WTC11 (cell line): ENCODE measurements around the gene BRSK1. TPM values are rescaled to one million over a fixed set of nuclear protein-coding genes. Genes with fewer than 3 reads are reported as not detected.

Experiments
- ATAC-seq: fragments of 200-7000 bp; cut with Tn5 transposase; 2 replicates; pipeline ENCODE4 v1.10.0; 2021; ENCODE audit warnings: mild to moderate bottlenecking, moderate library complexity
- CTCF ChIA-PET: fragments of 300-600 bp; sonication (Branson Sonifier 250); formaldehyde crosslinking; loops from one replicate; lab custom pipeline; 2021; ENCODE audit warnings: antibody characterized with exemption; lab: Charles Lee
- POLR2A ChIA-PET: fragments of 350-600 bp; sonication (Branson Sonifier 250); formaldehyde crosslinking; loops from one replicate; lab custom pipeline; 2021; ENCODE audit warnings: antibody characterized with exemption; lab: Charles Lee
- DNase-seq: peaks from one replicate; pipeline ENCODE4 v3.0.0; 2021; ENCODE audit warnings: low spot score
- H3K27ac Mint-ChIP-seq: 2 replicates; pipeline ENCODE4 v1.8.0; 2021; ENCODE audit warnings: mixed read lengths
- H3K27me3 Mint-ChIP-seq: 2 replicates; pipeline ENCODE4 v1.8.0; 2021; ENCODE audit warnings: low read depth, mild to moderate bottlenecking, moderate library complexity, mixed read lengths
- H3K36me3 Mint-ChIP-seq: 2 replicates; pipeline ENCODE4 v1.8.0; 2021; ENCODE audit warnings: mixed read lengths
- H3K4me1 Mint-ChIP-seq: 2 replicates; pipeline ENCODE4 v1.8.0; 2022; ENCODE audit warnings: mixed read lengths
- H3K4me3 Mint-ChIP-seq: 2 replicates; pipeline ENCODE4 v1.8.0; 2021; ENCODE audit warnings: mild to moderate bottlenecking, moderate library complexity, mixed read lengths
- H3K9me3 Mint-ChIP-seq: 2 replicates; pipeline ENCODE4 v1.8.0; 2021; ENCODE audit warnings: mixed read lengths
- CBFB ChIP-seq: sonication (generic); formaldehyde crosslinking; IDR thresholded peaks from 2 replicates; pipeline ENCODE4 v1.8.1; 2022; ENCODE audit warnings: mild to moderate bottlenecking, low read depth, missing genetic modification reagents
- CREB1 ChIP-seq: sonication (generic); formaldehyde crosslinking; IDR thresholded peaks from 2 replicates; pipeline ENCODE4 v1.8.0; 2023; ENCODE audit warnings: mild to moderate bottlenecking, missing genetic modification reagents
- FOXP1 ChIP-seq: sonication (generic); formaldehyde crosslinking; IDR thresholded peaks from 2 replicates; pipeline ENCODE4 v1.8.0; 2022; ENCODE audit warnings: missing genetic modification reagents, mild to moderate bottlenecking, moderate library complexity, borderline replicate concordance
- GABPB1 ChIP-seq: sonication (generic); formaldehyde crosslinking; IDR thresholded peaks from 2 replicates; pipeline ENCODE4 v1.8.1; 2023; ENCODE audit warnings: mild to moderate bottlenecking, missing genetic modification reagents
- IRF2 ChIP-seq: sonication (generic); formaldehyde crosslinking; IDR thresholded peaks from 2 replicates; pipeline ENCODE4 v1.8.0; 2022; ENCODE audit warnings: low read depth, missing genetic modification reagents, borderline replicate concordance
- JAZF1 ChIP-seq: fragments of 250-450 bp; sonication (Bioruptor Pico); IDR thresholded peaks from 2 replicates; pipeline ENCODE4 v1.9.0; 2021; ENCODE audit warnings: moderate library complexity, mild to moderate bottlenecking, inconsistent platforms
- KAT7 ChIP-seq: sonication (generic); formaldehyde crosslinking; IDR thresholded peaks from 2 replicates; pipeline ENCODE4 v1.8.1; 2023; ENCODE audit warnings: missing genetic modification reagents, mild to moderate bottlenecking, borderline replicate concordance
- NFE2L1 ChIP-seq: sonication (generic); formaldehyde crosslinking; IDR thresholded peaks from 2 replicates; pipeline ENCODE4 v1.8.1; 2023; ENCODE audit warnings: missing genetic modification reagents
- NR1H2 ChIP-seq: sonication (generic); formaldehyde crosslinking; IDR thresholded peaks from 2 replicates; pipeline ENCODE4 v1.9.0; 2021; ENCODE audit warnings: mild to moderate bottlenecking, moderate library complexity, missing genetic modification reagents
- NR2C2 ChIP-seq: sonication (generic); formaldehyde crosslinking; IDR thresholded peaks from 2 replicates; pipeline ENCODE4 v1.8.0; 2022; ENCODE audit warnings: mild to moderate bottlenecking, missing genetic modification reagents
- OVOL2 ChIP-seq: fragments of 250-450 bp; sonication (Bioruptor Pico); IDR thresholded peaks from 2 replicates; pipeline ENCODE4 v1.9.0; 2021; ENCODE audit warnings: mild to moderate bottlenecking, borderline replicate concordance
- RELA ChIP-seq: sonication (generic); formaldehyde crosslinking; IDR thresholded peaks from 2 replicates; pipeline ENCODE4 v1.8.1; 2022; ENCODE audit warnings: missing genetic modification reagents, mild to moderate bottlenecking, borderline replicate concordance
- SOX15 ChIP-seq: fragments of 250-450 bp; sonication (Bioruptor Pico); IDR thresholded peaks from 2 replicates; pipeline ENCODE4 v1.9.0; 2021; ENCODE audit warnings: mild to moderate bottlenecking
- TCF7 ChIP-seq: sonication (generic); formaldehyde crosslinking; IDR thresholded peaks from 2 replicates; pipeline ENCODE4 v1.8.0; 2022; ENCODE audit warnings: mild to moderate bottlenecking, low read depth, missing genetic modification reagents, moderate library complexity
- ZNF138 ChIP-seq: sonication (generic); formaldehyde crosslinking; conservative IDR thresholded peaks from 2 replicates; pipeline ENCODE4 v1.8.1; 2022; ENCODE audit warnings: mild to moderate bottlenecking, moderate library complexity, missing genetic modification reagents
- ZNF219 ChIP-seq: sonication (generic); formaldehyde crosslinking; IDR thresholded peaks from 2 replicates; pipeline ENCODE4 v1.8.0; 2023; ENCODE audit warnings: missing genetic modification reagents, mild to moderate bottlenecking, borderline replicate concordance
- ZNF317 ChIP-seq: sonication (generic); formaldehyde crosslinking; IDR thresholded peaks from 2 replicates; pipeline ENCODE4 v1.8.1; 2023; ENCODE audit warnings: low read depth, mild to moderate bottlenecking, moderate library complexity, missing genetic modification reagents, borderline replicate concordance
- ZNF423 ChIP-seq: fragments of 250-450 bp; sonication (Bioruptor Pico); IDR thresholded peaks from 2 replicates; pipeline ENCODE4 v2.1.2; 2022; ENCODE audit warnings: mild to moderate bottlenecking, moderate library complexity
- ZNF671 ChIP-seq: fragments of 250-450 bp; sonication (Bioruptor Pico); IDR thresholded peaks from 2 replicates; pipeline ENCODE4 v1.8.0; 2021; ENCODE audit warnings: mild to moderate bottlenecking
- total RNA-seq: library from RNA; stranded (reverse); gene quantifications from 3 replicates; pipeline ENCODE4 v1.2.3, GENCODE V29; 2021
- TF ChIP-seq, protein P1 (sequence below): sonication (generic); formaldehyde crosslinking; IDR thresholded peaks from 2 replicates; pipeline ENCODE4 v1.8.0; 2022; ENCODE audit warnings: missing genetic modification reagents
- TF ChIP-seq, protein P2 (sequence below): sonication (generic); formaldehyde crosslinking; IDR thresholded peaks from 2 replicates; pipeline ENCODE4 v1.8.1; 2022; ENCODE audit warnings: low read depth, mild to moderate bottlenecking, moderate library complexity, missing genetic modification reagents, borderline replicate concordance
- TF ChIP-seq, protein P3 (sequence below): fragments of 200-600 bp; IDR thresholded peaks from 2 replicates; pipeline ENCODE4 v1.8.0; 2022; ENCODE audit warnings: antibody characterized with exemption
- TF ChIP-seq, protein P4 (sequence below): sonication (generic); formaldehyde crosslinking; conservative IDR thresholded peaks from 2 replicates; pipeline ENCODE4 v1.8.1; 2022; ENCODE audit warnings: mild to moderate bottlenecking, missing genetic modification reagents
- TF ChIP-seq, protein P5 (sequence below): sonication (generic); formaldehyde crosslinking; IDR thresholded peaks from 2 replicates; pipeline ENCODE4 v1.8.0; 2023; ENCODE audit warnings: missing genetic modification reagents
- TF ChIP-seq, protein P6 (sequence below): sonication (generic); formaldehyde crosslinking; IDR thresholded peaks from 2 replicates; pipeline ENCODE4 v1.8.1; 2022; ENCODE audit warnings: mild to moderate bottlenecking, moderate library complexity, missing genetic modification reagents
- TF ChIP-seq, protein P7 (sequence below): fragments of 250-450 bp; sonication (Bioruptor Pico); conservative IDR thresholded peaks from 2 replicates; pipeline ENCODE4 v1.9.0; 2021; ENCODE audit warnings: mild to moderate bottlenecking

Gene BRSK1
- total RNA-seq, 1 experiment from 2014 or later = 52.4 TPM

DNA sequence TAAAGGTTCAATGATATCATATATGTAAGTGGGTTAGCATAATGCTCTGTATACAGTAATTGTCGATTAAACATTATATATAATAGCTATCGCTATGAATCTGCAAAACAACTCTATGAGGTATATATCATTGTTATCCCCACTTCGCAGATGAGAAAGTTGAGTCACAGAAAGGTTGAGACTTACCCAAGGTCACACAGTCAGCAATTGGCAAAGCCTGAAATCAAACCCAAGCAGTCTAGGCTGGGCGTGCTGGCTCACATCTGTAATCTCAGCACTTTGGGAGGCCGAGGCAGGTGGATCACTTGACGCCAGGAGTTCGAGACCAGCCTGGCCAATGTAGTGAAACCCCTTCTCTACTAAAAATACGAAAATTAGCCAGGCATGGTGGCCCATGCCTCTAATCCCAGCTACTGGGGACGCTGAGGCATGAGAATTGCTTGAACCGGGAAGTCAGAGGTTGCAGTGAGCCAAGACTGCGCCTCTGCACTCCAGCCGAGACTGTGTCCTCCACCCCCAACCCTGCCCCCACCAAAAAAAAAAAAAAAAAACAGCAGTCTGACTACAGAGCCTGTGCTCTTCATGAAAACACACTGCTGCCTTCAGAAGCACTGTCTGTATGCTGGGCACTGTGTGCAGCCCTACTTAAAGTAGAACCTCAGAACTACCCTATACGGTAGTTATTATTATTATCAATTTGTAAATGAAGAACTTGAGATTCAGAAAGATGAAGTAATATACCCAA, 5.2 kb upstream of the BRSK1 start (continued):
- TF ChIP-seq, protein P1, sequence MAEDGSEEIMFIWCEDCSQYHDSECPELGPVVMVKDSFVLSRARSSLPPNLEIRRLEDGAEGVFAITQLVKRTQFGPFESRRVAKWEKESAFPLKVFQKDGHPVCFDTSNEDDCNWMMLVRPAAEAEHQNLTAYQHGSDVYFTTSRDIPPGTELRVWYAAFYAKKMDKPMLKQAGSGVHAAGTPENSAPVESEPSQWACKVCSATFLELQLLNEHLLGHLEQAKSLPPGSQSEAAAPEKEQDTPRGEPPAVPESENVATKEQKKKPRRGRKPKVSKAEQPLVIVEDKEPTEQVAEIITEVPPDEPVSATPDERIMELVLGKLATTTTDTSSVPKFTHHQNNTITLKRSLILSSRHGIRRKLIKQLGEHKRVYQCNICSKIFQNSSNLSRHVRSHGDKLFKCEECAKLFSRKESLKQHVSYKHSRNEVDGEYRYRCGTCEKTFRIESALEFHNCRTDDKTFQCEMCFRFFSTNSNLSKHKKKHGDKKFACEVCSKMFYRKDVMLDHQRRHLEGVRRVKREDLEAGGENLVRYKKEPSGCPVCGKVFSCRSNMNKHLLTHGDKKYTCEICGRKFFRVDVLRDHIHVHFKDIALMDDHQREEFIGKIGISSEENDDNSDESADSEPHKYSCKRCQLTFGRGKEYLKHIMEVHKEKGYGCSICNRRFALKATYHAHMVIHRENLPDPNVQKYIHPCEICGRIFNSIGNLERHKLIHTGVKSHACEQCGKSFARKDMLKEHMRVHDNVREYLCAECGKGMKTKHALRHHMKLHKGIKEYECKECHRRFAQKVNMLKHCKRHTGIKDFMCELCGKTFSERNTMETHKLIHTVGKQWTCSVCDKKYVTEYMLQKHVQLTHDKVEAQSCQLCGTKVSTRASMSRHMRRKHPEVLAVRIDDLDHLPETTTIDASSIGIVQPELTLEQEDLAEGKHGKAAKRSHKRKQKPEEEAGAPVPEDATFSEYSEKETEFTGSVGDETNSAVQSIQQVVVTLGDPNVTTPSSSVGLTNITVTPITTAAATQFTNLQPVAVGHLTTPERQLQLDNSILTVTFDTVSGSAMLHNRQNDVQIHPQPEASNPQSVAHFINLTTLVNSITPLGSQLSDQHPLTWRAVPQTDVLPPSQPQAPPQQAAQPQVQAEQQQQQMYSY (CRISPR knock-in tag) = no peak
- TF ChIP-seq ZNF138 (no peak), SOX15 (CRISPR knock-in tag) (no peak), CREB1 (CRISPR knock-in tag) (no peak), ZNF219 (CRISPR knock-in tag) (no peak), GABPB1 (CRISPR knock-in tag) (no peak), NR2C2 (CRISPR knock-in tag) (no peak)
- TF ChIP-seq, protein P2, sequence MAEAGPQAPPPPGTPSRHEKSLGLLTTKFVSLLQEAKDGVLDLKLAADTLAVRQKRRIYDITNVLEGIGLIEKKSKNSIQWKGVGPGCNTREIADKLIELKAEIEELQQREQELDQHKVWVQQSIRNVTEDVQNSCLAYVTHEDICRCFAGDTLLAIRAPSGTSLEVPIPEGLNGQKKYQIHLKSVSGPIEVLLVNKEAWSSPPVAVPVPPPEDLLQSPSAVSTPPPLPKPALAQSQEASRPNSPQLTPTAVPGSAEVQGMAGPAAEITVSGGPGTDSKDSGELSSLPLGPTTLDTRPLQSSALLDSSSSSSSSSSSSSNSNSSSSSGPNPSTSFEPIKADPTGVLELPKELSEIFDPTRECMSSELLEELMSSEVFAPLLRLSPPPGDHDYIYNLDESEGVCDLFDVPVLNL (CRISPR knock-in tag) = no peak
- TF ChIP-seq, protein P3, sequence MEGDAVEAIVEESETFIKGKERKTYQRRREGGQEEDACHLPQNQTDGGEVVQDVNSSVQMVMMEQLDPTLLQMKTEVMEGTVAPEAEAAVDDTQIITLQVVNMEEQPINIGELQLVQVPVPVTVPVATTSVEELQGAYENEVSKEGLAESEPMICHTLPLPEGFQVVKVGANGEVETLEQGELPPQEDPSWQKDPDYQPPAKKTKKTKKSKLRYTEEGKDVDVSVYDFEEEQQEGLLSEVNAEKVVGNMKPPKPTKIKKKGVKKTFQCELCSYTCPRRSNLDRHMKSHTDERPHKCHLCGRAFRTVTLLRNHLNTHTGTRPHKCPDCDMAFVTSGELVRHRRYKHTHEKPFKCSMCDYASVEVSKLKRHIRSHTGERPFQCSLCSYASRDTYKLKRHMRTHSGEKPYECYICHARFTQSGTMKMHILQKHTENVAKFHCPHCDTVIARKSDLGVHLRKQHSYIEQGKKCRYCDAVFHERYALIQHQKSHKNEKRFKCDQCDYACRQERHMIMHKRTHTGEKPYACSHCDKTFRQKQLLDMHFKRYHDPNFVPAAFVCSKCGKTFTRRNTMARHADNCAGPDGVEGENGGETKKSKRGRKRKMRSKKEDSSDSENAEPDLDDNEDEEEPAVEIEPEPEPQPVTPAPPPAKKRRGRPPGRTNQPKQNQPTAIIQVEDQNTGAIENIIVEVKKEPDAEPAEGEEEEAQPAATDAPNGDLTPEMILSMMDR = no peak

DNA sequence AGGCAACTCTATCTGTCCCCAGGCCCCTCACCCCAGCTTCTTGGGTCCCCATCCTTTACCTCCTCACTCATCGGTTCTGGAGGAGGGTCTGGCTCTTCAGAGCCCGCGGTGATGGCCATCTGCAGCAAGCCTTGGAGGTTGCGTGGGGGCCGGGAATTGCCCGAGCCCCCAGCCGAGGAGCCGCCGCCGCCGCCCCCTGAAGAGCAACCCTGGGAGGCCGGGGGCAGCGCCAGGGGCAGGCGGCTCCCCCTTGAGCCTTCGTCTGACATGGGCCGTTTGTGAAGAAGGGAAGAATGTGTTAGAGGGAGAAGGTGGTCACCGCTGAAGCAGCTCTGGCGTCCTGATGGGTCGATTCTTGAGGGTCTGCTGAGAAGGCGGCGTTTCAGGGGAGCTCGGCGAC, 4.5 kb upstream of the BRSK1 start:
- CTCF ChIA-PET = interaction anchor here (0.8 to 1.3 kb wide), 5 partner anchors 20 to 392 kb away, joined by 3 to 19 read pairs (median 5); partner anchors contain the start of gene PPP6R1
- no peak for ATAC-seq
- TF ChIP-seq ZNF317 (CRISPR knock-in tag) = no peak
- no peak for TF ChIP-seq ZNF219 (CRISPR knock-in tag)
- TF ChIP-seq, protein P4, sequence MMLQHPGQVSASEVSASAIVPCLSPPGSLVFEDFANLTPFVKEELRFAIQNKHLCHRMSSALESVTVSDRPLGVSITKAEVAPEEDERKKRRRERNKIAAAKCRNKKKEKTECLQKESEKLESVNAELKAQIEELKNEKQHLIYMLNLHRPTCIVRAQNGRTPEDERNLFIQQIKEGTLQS (CRISPR knock-in tag) = no peak
- TF ChIP-seq IRF2 = no peak
- TF ChIP-seq ZNF671 (CRISPR knock-in tag) = no peak
- no peak for TF ChIP-seq RELA (CRISPR knock-in tag)
- TF ChIP-seq, protein P5, sequence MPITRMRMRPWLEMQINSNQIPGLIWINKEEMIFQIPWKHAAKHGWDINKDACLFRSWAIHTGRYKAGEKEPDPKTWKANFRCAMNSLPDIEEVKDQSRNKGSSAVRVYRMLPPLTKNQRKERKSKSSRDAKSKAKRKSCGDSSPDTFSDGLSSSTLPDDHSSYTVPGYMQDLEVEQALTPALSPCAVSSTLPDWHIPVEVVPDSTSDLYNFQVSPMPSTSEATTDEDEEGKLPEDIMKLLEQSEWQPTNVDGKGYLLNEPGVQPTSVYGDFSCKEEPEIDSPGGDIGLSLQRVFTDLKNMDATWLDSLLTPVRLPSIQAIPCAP = no peak
- no peak for TF ChIP-seq NR1H2 (CRISPR knock-in tag)
- TF ChIP-seq ZNF423 (CRISPR knock-in tag) = no peak
- TF ChIP-seq TCF7 (CRISPR knock-in tag) = no peak
- TF ChIP-seq FOXP1 = no peak
- TF ChIP-seq, protein P6, sequence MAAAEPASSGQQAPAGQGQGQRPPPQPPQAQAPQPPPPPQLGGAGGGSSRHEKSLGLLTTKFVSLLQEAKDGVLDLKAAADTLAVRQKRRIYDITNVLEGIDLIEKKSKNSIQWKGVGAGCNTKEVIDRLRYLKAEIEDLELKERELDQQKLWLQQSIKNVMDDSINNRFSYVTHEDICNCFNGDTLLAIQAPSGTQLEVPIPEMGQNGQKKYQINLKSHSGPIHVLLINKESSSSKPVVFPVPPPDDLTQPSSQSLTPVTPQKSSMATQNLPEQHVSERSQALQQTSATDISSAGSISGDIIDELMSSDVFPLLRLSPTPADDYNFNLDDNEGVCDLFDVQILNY = no peak
- TF ChIP-seq CBFB (CRISPR knock-in tag) = no peak
- no peak for TF ChIP-seq KAT7 (CRISPR knock-in tag)
- no peak for TF ChIP-seq NFE2L1 (CRISPR knock-in tag)
- TF ChIP-seq, protein P7, sequence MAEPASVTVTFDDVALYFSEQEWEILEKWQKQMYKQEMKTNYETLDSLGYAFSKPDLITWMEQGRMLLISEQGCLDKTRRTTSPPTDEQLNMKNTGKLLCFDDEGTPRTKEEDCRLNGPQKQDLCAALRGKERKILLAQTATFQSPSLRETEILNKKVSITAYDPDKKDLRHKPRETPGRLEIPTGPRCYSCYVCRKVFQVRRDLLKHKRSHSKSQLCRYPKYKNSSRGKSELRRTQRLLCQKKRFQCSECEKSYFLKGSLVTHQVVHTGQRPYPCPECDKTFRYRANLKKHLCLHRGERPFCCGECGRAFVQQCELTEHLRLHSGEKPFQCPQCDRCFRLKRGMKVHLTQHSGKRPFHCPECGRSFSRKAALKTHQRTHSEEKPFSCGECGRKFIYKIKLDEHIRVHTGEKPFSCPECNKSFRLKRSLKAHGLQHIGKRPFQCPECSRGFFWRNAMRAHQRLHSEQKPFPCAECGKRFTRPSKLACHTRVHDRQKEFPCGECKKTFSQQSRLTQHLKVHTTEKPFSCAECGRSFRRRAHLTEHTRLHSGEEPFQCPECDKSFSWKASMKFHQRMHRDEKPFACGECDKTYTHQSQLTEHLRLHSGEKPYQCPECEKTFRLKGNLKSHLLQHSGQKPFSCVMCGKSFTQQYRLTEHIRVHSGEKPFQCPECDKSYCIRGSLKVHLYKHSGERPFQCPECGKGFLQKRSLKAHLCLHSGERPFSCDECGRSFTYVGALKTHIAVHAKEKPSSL = no peak
- TF ChIP-seq ZNF138 = no peak
- no peak for TF ChIP-seq OVOL2 (CRISPR knock-in tag)
- TF ChIP-seq JAZF1 (CRISPR knock-in tag) = no peak

More for the DNA sequence above, 4.5 kb upstream of the BRSK1 start:
- Mint-ChIP-seq H3K36me3 (no peaks in the 10 kb centered on the region; the same call in 1 of the 2 replicates), H3K27ac (peak overlapping the region; percentile 99), H3K4me3 (peak overlapping the region; percentile 96), H3K27me3 (no peaks in the 10 kb centered on the region), H3K4me1 (peaks cover 18% of the 10 kb centered on the region), H3K9me3 (no peaks in the 10 kb centered on the region)
- no peak for DNase-seq
- POLR2A ChIA-PET = interaction anchor here (0.9 to 2.8 kb wide), 5 partner anchors 9 to 197 kb away, joined by 3 to 15 read pairs (median 3); partner anchors contain the start of genes KMT5C, PPP6R1 and ZNF628
